ENCODE data around the gene SMARCA2.
"Not testable (repeated sequence)": the region's sequence is repeated elsewhere in the genome, so short reads cannot be mapped to it uniquely, and the experiment has no call there.

SMARCA2 gene

GRCh38 chr9:2132484-2133082 lies 117.4 kb downstream of the SMARCA2 start:
- no peak overlapping the region for H3K4me3 ChIP-seq (ENCODE audit: low read depth in 1 of 2, low read length in 2 of 2)
- H3K27ac ChIP-seq (ENCODE audit: low read depth, low read length) = no peak overlapping the region
- H3K9me3 ChIP-seq (ENCODE audit: low read length) = no peaks in the 10 kb centered on the region
- H3K36me3 ChIP-seq (ENCODE audit: insufficient read depth, low read length) = no peaks in the 10 kb centered on the region
- H3K4me1 ChIP-seq (ENCODE audit: insufficient read depth, low read length) = peaks cover 24% of the 10 kb centered on the region
- H3K9ac ChIP-seq (ENCODE audit: low read length) = no peak overlapping the region
- no peaks in the 10 kb centered on the region for H3K27me3 ChIP-seq (ENCODE audit: control insufficient read depth in 1 of 2, insufficient read depth in 2 of 2, low read length in 2 of 2)

- H3K9me3 ChIP-seq (ENCODE audit: low read length) = no peaks in the 10 kb centered on the region
- no peak overlapping the region for H3K27ac ChIP-seq (ENCODE audit: low read depth, low read length)
- H3K4me1 ChIP-seq (ENCODE audit: insufficient read depth, low read length) = peaks cover 9% of the 10 kb centered on the region
- H3K9ac ChIP-seq (ENCODE audit: low read length) = no peak overlapping the region
- no peak overlapping the region for H3K4me3 ChIP-seq (ENCODE audit: low read depth in 1 of 2, low read length in 2 of 2)
- no peaks in the 10 kb centered on the region for H3K36me3 ChIP-seq (ENCODE audit: insufficient read depth, low read length)
- no peaks in the 10 kb centered on the region for H3K27me3 ChIP-seq (ENCODE audit: control insufficient read depth in 1 of 2, insufficient read depth in 2 of 2, low read length in 2 of 2)
Observed at GRCh38 chr9:2134391-2134790, 119.2 kb downstream of the SMARCA2 start.

- Histone ChIP-seq H3K27me3 (ENCODE audit: control insufficient read depth in 1 of 2, insufficient read depth in 2 of 2, low read length in 2 of 2) (no peaks in the 10 kb centered on the region), H3K9me3 (ENCODE audit: low read length) (no peaks in the 10 kb centered on the region), H3K4me3 (ENCODE audit: low read depth in 1 of 2, low read length in 2 of 2) (no peak overlapping the region), H3K9ac (ENCODE audit: low read length) (no peak overlapping the region), H3K36me3 (ENCODE audit: insufficient read depth, low read length) (peaks cover 7% of the 10 kb centered on the region), H3K27ac (ENCODE audit: low read depth, low read length) (no peak overlapping the region), H3K4me1 (ENCODE audit: insufficient read depth, low read length) (no peaks in the 10 kb centered on the region)
Observed at GRCh38 chr9:2138646-2139045, 123.5 kb downstream of the SMARCA2 start.

DNA sequence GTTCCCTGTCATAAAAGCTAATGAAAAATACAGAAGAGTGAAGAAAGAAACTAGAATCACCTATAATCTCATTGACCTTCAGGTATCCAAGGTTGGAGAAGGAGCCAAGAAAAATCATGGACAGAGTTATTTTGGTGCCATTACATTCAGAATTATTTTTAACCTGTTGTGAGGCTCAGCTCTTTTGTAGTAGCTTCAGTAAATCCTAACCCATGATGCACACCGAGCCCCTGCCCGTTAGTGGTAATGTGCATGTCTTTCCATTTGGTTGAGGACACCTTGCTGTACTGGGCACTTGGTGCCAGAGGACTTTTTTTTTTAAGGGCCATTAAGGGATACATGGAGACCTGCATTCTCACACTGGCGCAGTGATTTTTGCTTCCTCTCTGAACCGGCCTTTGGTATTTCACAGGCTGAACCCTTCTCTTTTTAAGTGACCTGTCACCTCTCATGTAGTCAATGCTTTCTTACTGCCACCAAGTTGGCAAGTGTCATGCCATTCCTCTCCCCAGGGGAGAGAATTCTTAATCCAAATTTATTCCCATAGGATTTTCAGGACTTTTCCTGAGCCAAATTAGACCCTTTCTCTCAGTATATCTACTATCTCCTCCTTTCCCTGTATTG lies 125.6 kb downstream of the SMARCA2 start:
- Histone ChIP-seq H3K27me3 (ENCODE audit: control insufficient read depth in 1 of 2, insufficient read depth in 2 of 2, low read length in 2 of 2) (no peaks in the 10 kb centered on the region), H3K36me3 (ENCODE audit: insufficient read depth, low read length) (peaks cover 7% of the 10 kb centered on the region), H3K9ac (ENCODE audit: low read length) (no peak overlapping the region), H3K4me3 (ENCODE audit: low read depth in 1 of 2, low read length in 2 of 2) (no peak overlapping the region), H3K9me3 (ENCODE audit: low read length) (no peaks in the 10 kb centered on the region), H3K4me1 (ENCODE audit: insufficient read depth, low read length) (no peaks in the 10 kb centered on the region), H3K27ac (ENCODE audit: low read depth, low read length) (no peak overlapping the region)

DNA sequence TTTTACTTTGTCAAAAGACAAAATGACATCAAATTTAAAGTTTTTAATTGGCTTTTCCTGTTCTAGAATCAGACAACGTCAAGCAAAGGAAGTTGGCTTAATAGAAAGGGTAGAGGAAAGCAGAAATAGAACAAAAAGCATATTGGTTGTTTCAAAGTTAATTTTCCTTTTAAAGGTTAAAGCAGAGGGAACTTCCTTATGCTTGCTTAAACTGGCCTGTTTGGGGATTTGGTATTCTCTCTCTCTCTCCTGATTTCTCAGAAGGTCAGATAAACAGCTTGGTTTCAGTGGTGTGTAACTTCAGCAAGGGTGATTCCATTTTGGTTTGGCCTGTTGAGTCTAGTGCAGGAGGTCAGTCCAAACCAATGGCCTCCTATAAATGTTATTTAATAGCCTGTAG lies 127.1 kb downstream of the SMARCA2 start:
- Histone ChIP-seq H3K27ac (ENCODE audit: low read depth, low read length) (no peak overlapping the region), H3K36me3 (ENCODE audit: insufficient read depth, low read length) (peaks cover 7% of the 10 kb centered on the region), H3K4me1 (ENCODE audit: insufficient read depth, low read length) (no peaks in the 10 kb centered on the region), H3K4me3 (ENCODE audit: low read depth in 1 of 2, low read length in 2 of 2) (no peak overlapping the region), H3K27me3 (ENCODE audit: control insufficient read depth in 1 of 2, insufficient read depth in 2 of 2, low read length in 2 of 2) (no peaks in the 10 kb centered on the region), H3K9ac (ENCODE audit: low read length) (no peak overlapping the region), H3K9me3 (ENCODE audit: low read length) (no peaks in the 10 kb centered on the region)

DNA sequence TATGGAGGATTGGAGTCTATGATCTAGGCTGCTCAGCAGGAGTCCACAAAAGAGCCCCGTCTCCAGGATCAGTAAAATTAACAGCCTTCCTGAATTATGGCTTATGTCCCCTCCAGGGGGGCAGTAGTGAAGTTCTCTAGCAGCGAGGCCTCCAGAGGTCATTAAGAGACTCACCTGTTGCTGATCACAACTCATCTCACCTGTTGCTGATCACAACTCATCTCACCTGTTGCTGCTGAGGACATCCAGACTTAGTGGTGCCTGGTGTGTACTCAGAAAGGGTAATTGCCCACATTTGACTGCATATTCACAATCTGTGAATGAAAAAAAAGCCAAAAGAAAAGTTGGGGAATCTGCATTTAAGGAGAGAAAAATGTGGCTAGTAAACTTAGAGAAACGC lies 129.5 kb downstream of the SMARCA2 start:
- no peak overlapping the region for H3K27ac ChIP-seq (ENCODE audit: low read depth, low read length)
- no peak overlapping the region for H3K9ac ChIP-seq (ENCODE audit: low read length)
- no peak overlapping the region for H3K4me3 ChIP-seq (ENCODE audit: low read depth in 1 of 2, low read length in 2 of 2)
- no peaks in the 10 kb centered on the region for H3K9me3 ChIP-seq (ENCODE audit: low read length)
- no peaks in the 10 kb centered on the region for H3K4me1 ChIP-seq (ENCODE audit: insufficient read depth, low read length)
- H3K36me3 ChIP-seq (ENCODE audit: insufficient read depth, low read length) = peaks cover 7% of the 10 kb centered on the region
- no peaks in the 10 kb centered on the region for H3K27me3 ChIP-seq (ENCODE audit: control insufficient read depth in 1 of 2, insufficient read depth in 2 of 2, low read length in 2 of 2)

DNA sequence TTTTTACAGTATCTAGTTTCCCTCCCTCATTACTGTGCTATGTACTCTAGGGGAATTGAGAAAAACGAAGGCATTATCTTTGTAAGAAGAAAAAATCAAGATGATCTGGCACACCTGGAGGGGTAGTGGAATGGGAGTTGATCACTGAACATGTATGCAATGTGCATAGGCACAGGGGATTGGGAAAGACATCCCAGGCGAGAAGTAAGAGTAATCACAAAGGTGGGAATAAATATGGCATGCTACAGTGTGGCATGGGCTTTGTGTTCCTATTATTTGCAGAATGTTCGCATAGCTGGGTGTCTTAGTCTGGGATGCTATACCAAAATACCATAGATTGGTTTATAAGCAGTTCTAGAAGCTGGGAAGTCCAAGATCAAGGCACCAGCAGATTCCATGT lies 130.6 kb downstream of the SMARCA2 start:
- Histone ChIP-seq H3K36me3 (ENCODE audit: insufficient read depth, low read length) (peaks cover 7% of the 10 kb centered on the region), H3K9me3 (ENCODE audit: low read length) (no peaks in the 10 kb centered on the region), H3K4me3 (ENCODE audit: low read depth in 1 of 2, low read length in 2 of 2) (no peak overlapping the region), H3K9ac (ENCODE audit: low read length) (no peak overlapping the region), H3K4me1 (ENCODE audit: insufficient read depth, low read length) (no peaks in the 10 kb centered on the region), H3K27ac (ENCODE audit: low read depth, low read length) (no peak overlapping the region), H3K27me3 (ENCODE audit: control insufficient read depth in 1 of 2, insufficient read depth in 2 of 2, low read length in 2 of 2) (no peaks in the 10 kb centered on the region)

DNA sequence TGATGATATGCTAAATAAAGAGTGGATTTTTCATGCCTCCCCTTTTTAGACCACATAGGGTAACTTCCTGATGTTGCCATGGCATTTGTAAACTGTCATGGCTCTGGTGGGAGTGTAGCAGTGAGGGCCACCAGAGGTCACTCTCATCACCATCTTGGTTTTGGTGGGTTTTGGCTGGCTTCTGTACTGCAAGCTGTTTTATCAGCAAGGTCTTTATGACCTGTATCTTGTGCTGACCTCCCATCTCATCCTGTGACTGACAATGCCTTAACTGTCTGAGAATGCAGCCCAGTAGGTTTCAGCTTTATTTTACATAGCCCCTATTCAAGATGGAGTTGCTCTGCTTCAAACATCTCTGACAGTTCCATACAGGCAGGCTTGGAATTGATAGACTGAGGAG lies 131.6 kb downstream of the SMARCA2 start:
- H3K27ac ChIP-seq (ENCODE audit: low read depth, low read length); H3K9ac ChIP-seq (ENCODE audit: low read length); H3K4me1 ChIP-seq (ENCODE audit: insufficient read depth, low read length); H3K9me3 ChIP-seq (ENCODE audit: low read length); H3K27me3 ChIP-seq (ENCODE audit: control insufficient read depth in 1 of 2, insufficient read depth in 2 of 2, low read length in 2 of 2); H3K36me3 ChIP-seq (ENCODE audit: insufficient read depth, low read length); H3K4me3 ChIP-seq (ENCODE audit: low read depth in 1 of 2, low read length in 2 of 2): not testable (repeated sequence)

- Histone ChIP-seq H3K9ac (ENCODE audit: low read length) (no peak overlapping the region), H3K9me3 (ENCODE audit: low read length) (no peaks in the 10 kb centered on the region), H3K4me3 (ENCODE audit: low read depth in 1 of 2, low read length in 2 of 2) (no peak overlapping the region), H3K27ac (ENCODE audit: low read depth, low read length) (no peak overlapping the region), H3K27me3 (ENCODE audit: control insufficient read depth in 1 of 2, insufficient read depth in 2 of 2, low read length in 2 of 2) (no peaks in the 10 kb centered on the region), H3K36me3 (ENCODE audit: insufficient read depth, low read length) (no peaks in the 10 kb centered on the region), H3K4me1 (ENCODE audit: insufficient read depth, low read length) (peaks cover 8% of the 10 kb centered on the region)
Observed at GRCh38 chr9:2150338-2150737, 135.2 kb downstream of the SMARCA2 start.

GRCh38 chr9:2151171-2151570 lies 136.0 kb downstream of the SMARCA2 start:
- Histone ChIP-seq H3K9ac (ENCODE audit: low read length) (no peak overlapping the region), H3K27ac (ENCODE audit: low read depth, low read length) (no peak overlapping the region), H3K36me3 (ENCODE audit: insufficient read depth, low read length) (no peaks in the 10 kb centered on the region), H3K4me3 (ENCODE audit: low read depth in 1 of 2, low read length in 2 of 2) (no peak overlapping the region), H3K9me3 (ENCODE audit: low read length) (no peaks in the 10 kb centered on the region), H3K27me3 (ENCODE audit: control insufficient read depth in 1 of 2, insufficient read depth in 2 of 2, low read length in 2 of 2) (no peaks in the 10 kb centered on the region), H3K4me1 (ENCODE audit: insufficient read depth, low read length) (peaks cover 8% of the 10 kb centered on the region)

GRCh38 chr9:2152966-2153629 lies 138.0 kb downstream of the SMARCA2 start:
- Histone ChIP-seq H3K9ac (ENCODE audit: low read length) (no peak overlapping the region), H3K36me3 (ENCODE audit: insufficient read depth, low read length) (no peaks in the 10 kb centered on the region), H3K27me3 (ENCODE audit: control insufficient read depth in 1 of 2, insufficient read depth in 2 of 2, low read length in 2 of 2) (no peaks in the 10 kb centered on the region), H3K9me3 (ENCODE audit: low read length) (no peaks in the 10 kb centered on the region), H3K4me1 (ENCODE audit: insufficient read depth, low read length) (peaks cover 18% of the 10 kb centered on the region), H3K27ac (ENCODE audit: low read depth, low read length) (no peak overlapping the region), H3K4me3 (ENCODE audit: low read depth in 1 of 2, low read length in 2 of 2) (no peak overlapping the region)
